ENCODE results near the gene ARNT2.

GRCh38 chr15:80514071-80514780 is 110.0 kb downstream of the ARNT2 start:
- no peak for TF ChIP-seq CTCF (IDR thresholded peaks at IDR 0.05; ENCODE audit: low read length)
- no peak for TF ChIP-seq EZH2 (IDR thresholded peaks at IDR 0.05; ENCODE audit: borderline replicate concordance, low read length)

Data from OCI-LY1 (cell line).